Stomach smooth muscle (tissue), 2 donors: ENCODE data around the gene ZWILCH.
A peak's percentile ranks its signal among the peaks of the same experiment; 100 is the strongest.
"Not testable (repeated sequence)": the region's sequence is repeated elsewhere in the genome, so short reads cannot be mapped to it uniquely, and the experiment has no call there.

ENCODE experiments used
- H3K27ac ChIP-seq: one replicate; pipeline ENCODE4 v1.7.0; 2013; ENCODE audit warnings: mild to moderate bottlenecking, low read length, inconsistent platforms
- H3K27me3 ChIP-seq, 2 donors: one replicate each; pipeline ENCODE4 v1.7.0; 2013; ENCODE audit warnings: low read length in 2 of 2; ENCODE audit not compliant: insufficient read depth in 2 of 2, control insufficient read depth in 1 of 2
- H3K36me3 ChIP-seq, 2 donors: one replicate each; pipeline ENCODE4 v1.7.0; 2013; ENCODE audit warnings: low read length in 2 of 2; ENCODE audit not compliant: control insufficient read depth in 2 of 2, insufficient read depth in 2 of 2
- H3K4me1 ChIP-seq: one replicate; pipeline ENCODE4 v1.7.0; 2013; ENCODE audit warnings: low read length; ENCODE audit not compliant: control insufficient read depth, insufficient read depth
- H3K4me3 ChIP-seq, 2 donors: one replicate each; pipeline ENCODE4 v1.7.0; 2013; ENCODE audit warnings: low read length in 2 of 2
- H3K9ac ChIP-seq, 2 donors: one replicate each; pipeline ENCODE4 v1.7.0; 2013; ENCODE audit warnings: low read length in 2 of 2, mild to moderate bottlenecking in 1 of 2
- H3K9me3 ChIP-seq, 2 donors: one replicate each; pipeline ENCODE4 v1.7.0; 2013; ENCODE audit warnings: low read length in 2 of 2; ENCODE audit not compliant: control insufficient read depth in 2 of 2
- donor health status: healthy.
- donor health status: Pancreatic carcinoma.

Gene ZWILCH

DNA sequence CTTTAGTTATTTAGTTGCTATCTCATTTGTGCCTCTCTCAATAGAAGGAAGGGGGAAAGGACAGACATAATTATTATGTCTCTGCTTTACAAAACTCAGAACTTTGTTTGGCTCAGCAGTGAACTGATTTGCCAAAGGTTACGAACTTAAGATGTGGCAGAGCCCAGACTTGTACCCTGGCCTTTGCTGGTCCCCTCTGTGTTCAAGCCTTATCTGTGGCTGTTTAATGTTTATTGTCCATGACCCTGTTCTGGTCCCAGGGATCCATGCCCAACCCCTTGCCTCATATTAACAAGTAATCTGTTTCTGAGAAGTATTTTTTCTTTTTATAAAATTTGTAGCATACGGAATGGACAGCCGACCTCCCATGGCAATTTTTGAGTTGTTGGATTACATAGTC lies 18.2 kb upstream of the ZWILCH start:
- H3K9ac ChIP-seq = no peak overlapping the region
- no peaks in the 10 kb centered on the region for H3K9me3 ChIP-seq
- H3K4me1 ChIP-seq = peaks cover 2% of the 10 kb centered on the region
- H3K4me3 ChIP-seq = no peak overlapping the region
- peaks cover 38 to 48% of the 10 kb centered on the region in 2 donors for H3K36me3 ChIP-seq
- H3K27ac ChIP-seq = no peak overlapping the region
- no peaks in the 10 kb centered on the region for H3K27me3 ChIP-seq

DNA sequence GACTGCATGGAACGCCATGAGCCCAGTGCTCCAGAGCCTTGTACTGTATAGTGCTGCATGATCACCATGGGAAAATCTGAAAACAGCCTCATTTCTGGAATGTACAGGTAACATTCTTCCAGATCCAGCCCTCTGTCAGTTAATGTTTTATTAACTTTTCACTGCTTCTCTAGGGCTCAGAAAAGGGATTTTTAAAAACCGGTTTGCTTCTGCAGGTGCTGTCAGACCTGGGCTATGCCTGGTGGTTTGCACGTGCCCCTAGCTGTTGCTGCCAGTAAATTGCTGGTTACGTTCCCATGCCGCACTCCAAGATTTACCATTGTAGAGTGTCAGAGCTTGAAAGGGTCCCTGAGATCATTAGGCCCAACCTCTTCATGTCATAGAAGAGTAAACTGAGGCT lies 16.6 kb upstream of the ZWILCH start:
- Histone ChIP-seq H3K9me3 (no peaks in the 10 kb centered on the region), H3K4me1 (peaks cover 2% of the 10 kb centered on the region), H3K27ac (no peak overlapping the region), H3K4me3 (no peak overlapping the region), H3K27me3 (no peaks in the 10 kb centered on the region), H3K9ac (no peak overlapping the region), H3K36me3 (peaks cover 33 to 46% of the 10 kb centered on the region in 2 donors)

DNA sequence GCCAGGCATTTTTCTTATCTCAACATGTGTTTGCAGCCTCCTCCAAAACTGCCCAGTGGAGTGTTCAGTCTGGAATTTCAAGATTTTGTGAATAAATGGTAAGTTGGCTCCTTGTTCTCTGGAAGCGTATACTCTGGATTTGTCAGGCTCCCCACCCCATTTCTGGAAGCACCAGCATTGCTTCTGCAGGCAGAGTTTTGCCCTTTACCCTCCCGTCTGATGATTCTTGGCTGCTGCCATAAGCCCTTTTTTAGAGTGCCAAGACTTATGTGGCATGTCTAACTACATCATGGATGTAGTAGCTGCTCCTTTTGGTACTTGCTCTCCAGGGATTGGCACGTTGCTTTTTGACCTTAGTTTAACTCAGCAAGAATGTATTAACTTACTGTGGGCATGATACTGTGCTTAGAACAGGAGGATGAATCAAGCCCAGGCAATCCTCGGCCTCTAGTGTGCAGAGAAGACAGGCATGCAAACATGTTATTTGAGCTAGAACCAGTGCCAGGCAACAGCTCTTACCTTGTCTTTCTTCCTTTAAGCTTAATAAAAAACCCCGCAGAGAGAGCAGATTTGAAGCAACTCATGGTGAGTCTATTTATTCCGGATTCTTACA lies 15.8 kb upstream of the ZWILCH start:
- H3K27me3 ChIP-seq = no peaks in the 10 kb centered on the region
- no peak overlapping the region for H3K9ac ChIP-seq
- peaks cover 40 to 50% of the 10 kb centered on the region in 2 donors for H3K36me3 ChIP-seq
- H3K9me3 ChIP-seq = no peaks in the 10 kb centered on the region
- H3K4me3 ChIP-seq = no peak overlapping the region
- H3K4me1 ChIP-seq = peaks cover 2% of the 10 kb centered on the region
- H3K27ac ChIP-seq = no peak overlapping the region

DNA sequence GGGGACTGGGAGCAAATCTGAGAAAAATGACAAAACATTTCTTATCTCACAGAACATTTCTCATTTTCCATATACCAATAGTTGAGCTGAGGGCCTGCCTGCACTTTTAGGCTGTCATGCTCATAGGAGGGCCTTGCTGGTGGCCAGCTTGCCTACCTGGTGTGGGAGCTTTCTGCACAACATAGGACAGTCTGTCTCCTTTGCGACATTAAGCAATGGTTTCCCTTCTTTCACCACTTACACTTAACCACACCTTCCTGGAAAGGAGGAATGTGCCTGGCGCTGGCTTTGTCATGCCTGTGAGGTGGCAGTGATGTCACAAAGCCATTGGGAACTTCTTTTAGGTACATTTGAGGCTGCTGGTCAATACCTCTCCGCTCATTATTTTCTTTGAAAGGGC lies 13.3 kb upstream of the ZWILCH start:
- no peaks in the 10 kb centered on the region for H3K9me3 ChIP-seq
- H3K27ac ChIP-seq = no peak overlapping the region
- H3K27me3 ChIP-seq = no peaks in the 10 kb centered on the region
- H3K36me3 ChIP-seq = peaks cover 42 to 53% of the 10 kb centered on the region in 2 donors
- H3K4me1 ChIP-seq = peaks cover 8% of the 10 kb centered on the region
- H3K9ac ChIP-seq = no peak overlapping the region
- H3K4me3 ChIP-seq = no peak overlapping the region

DNA sequence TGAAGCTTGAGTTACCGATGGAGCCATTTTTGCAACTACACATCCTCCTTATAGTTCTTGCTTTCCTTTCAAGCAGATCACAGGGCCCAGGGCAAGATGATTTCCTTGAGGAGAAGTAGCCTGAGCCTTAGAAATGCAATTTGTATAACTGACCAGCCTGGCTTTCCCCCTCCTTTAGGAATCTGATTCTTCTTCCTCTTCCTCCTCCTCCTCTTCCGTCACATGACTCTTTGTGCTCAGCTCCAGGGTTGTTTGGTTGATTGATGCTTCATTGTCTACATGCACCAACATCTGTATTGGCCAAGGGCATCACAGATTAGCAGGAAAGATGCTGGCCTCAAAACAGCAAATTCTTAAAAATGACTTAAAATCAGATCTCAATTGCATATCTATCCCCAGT lies 10.9 kb upstream of the ZWILCH start:
- Histone ChIP-seq H3K27me3 (no peaks in the 10 kb centered on the region), H3K36me3 (peaks cover 40 to 42% of the 10 kb centered on the region in 2 donors), H3K4me3 (no peak overlapping the region), H3K9ac (no peak overlapping the region), H3K4me1 (peaks cover 12% of the 10 kb centered on the region), H3K27ac (no peak overlapping the region), H3K9me3 (no peaks in the 10 kb centered on the region)

DNA sequence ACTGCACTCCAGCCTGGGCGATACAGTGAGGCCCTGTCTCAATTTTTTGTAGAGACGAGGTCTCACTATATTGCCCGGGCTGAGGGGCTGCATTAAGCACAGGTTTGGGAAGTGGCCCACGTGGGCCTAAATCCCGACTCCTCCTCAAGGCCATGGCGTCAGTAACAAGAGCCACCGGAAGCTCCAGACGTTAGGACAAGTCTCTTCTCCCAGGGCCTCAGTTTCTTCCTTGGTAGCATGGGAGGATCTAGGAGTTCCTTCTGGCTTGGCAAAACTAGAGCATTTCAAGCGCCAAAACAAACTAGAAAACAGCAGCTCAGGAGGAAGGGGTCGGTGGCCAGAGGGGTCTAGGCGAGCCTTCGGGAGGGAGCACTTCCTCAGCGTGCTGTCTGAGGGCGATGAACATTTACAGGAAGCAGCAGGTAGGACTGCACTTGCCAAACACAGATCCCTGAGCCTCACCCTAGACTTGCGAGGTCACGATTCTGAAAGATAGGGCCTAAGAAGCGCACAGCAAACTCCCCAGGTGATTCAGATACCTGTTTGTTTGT lies 8.1 kb upstream of the ZWILCH start:
- peak overlapping the region; percentile 88 for H3K27ac ChIP-seq
- H3K27me3 ChIP-seq = no peaks in the 10 kb centered on the region
- H3K4me3 ChIP-seq = peak overlapping the region; percentile 90 to 99
- peak overlapping the region; percentile 97 to 98 for H3K9ac ChIP-seq
- peaks cover 12% of the 10 kb centered on the region for H3K4me1 ChIP-seq
- H3K9me3 ChIP-seq = no peaks in the 10 kb centered on the region
- peaks cover 43 to 53% of the 10 kb centered on the region in 2 donors for H3K36me3 ChIP-seq

DNA sequence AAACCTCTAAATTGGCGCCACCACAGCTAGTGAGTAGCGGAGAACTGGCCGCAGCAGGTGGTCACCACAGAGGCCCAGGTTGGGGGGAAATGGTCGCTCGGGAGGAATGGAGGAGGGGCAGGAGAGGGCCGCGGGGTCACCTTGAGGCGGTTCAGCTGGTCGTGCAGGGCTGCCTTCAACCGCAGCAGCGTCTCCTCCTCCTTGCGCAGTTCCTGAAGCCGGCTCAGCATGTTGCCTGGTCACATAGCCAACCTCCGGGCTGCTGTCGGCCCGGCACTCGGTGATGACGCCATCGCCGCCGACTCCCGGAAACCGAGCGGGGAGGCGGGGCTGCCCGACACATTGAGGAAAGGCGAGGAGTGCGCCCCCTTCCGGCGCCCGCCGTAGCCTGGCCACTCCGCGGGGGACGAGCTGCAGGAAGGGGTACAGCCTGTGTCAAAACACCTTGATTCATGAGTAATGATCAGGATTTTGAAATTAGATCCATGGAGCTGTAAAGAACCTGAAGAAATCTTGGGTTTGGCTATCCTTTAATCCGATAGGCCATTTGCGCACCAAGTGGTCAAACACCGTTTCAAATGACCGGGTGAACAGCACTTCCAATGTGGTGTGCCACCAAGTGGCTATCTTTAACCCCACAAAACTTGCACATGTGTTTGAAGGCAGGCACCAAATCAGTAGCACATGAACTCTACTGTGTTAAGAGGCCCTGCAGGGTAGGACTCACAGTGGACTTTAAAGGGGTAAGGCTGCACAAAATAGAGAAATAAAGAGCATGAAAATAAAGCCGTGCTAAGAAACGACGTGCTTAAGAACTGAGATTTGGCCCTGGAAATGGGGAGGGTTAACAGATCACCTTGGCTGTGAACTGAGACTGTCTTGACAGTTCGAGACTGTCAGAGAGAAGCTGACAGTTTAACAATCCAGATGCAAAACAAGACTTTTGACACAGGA lies 7.3 kb upstream of the ZWILCH start, which contains the start of gene SNAPC5:
Gene SNAPC5 (minus strand): TSS at position 261 of the 954 bp plus-strand sequence. CDS start 31 bp downstream, at position 230.
- H3K36me3 ChIP-seq = peaks cover 46 to 61% of the 10 kb centered on the region in 2 donors
- peak within 1 kb of the TSS; percentile 90 to 99 for H3K4me3 ChIP-seq
- H3K4me1 ChIP-seq = peaks cover 12% of the 10 kb centered on the region
- peak within 1 kb of the TSS; percentile 97 to 98 for H3K9ac ChIP-seq
- peak within 1 kb of the TSS; percentile 88 for H3K27ac ChIP-seq
- H3K9me3 ChIP-seq = no peaks in the 10 kb centered on the region
- no peaks in the 10 kb centered on the region for H3K27me3 ChIP-seq

DNA sequence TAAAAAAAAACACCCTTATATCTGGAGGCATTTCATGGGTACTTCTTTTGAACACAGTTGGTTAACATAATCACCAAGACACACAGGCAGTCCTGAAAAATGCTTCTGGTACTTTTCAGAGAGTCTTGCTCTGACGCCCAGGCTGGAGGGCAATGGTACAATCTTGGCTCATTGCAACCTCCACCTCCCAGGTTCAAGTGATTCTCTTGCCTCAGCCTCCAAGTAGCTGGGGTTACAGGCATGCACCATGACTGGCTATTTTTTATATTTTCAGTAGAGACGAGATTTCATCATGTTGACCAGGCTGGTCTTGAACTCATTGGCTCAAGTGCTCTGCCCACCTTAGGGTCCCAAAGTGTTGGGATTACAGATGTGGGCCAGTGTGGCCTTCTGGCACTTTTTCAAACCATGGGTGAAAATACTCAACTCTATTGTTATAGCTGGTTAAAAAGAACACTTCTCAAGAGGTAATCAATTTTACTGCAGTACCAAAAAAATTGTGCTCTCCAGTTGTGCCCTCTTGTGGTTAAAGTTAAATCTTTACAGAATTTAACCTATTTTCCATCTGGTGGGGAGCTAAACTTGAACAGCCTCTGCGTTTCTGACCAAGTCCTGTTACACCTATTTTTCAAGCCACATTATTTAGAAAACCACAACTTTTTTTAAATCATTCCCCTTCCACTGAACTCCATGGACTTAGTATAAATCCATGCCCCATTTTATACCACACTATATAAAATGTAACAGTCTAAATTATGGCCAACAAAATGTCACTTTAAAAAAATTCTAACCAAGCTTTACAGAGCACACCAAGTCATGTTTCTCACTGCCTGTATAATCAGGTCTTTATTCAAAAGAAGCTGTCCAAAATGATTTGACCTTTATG lies 6.4 kb upstream of the ZWILCH start:
- Histone ChIP-seq H3K27ac (peak overlapping the region; percentile 88), H3K4me3 (no peak overlapping the region), H3K9me3 (no peaks in the 10 kb centered on the region), H3K9ac (no peak overlapping the region), H3K36me3 (peaks cover 47 to 65% of the 10 kb centered on the region in 2 donors), H3K4me1 (peaks cover 20% of the 10 kb centered on the region), H3K27me3 (no peaks in the 10 kb centered on the region)

DNA sequence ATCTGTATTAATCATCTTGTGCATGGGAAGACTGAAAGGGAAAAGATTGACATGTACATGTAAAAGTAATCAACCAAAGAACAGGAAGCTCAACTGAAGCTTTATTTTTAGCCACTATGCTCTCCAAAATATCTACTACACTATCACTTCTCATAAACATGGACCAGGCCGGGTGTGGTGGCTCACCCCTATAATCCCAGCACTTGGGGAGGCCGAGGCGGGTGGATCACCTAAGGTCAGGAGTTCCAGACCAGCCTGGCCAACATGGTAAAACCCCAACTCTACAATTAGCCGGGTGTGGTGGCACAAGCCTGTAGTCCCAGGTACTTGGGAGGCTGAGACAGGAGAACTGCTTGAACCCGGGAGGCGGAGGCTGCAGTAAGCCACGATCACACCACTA lies 4.8 kb upstream of the ZWILCH start:
- not testable (repeated sequence) for H3K4me3 ChIP-seq, H3K27me3 ChIP-seq, H3K9ac ChIP-seq, H3K9me3 ChIP-seq, H3K27ac ChIP-seq
- H3K4me1 ChIP-seq = peaks cover 26% of the 10 kb centered on the region
- peaks cover 38 to 51% of the 10 kb centered on the region in 2 donors for H3K36me3 ChIP-seq

DNA sequence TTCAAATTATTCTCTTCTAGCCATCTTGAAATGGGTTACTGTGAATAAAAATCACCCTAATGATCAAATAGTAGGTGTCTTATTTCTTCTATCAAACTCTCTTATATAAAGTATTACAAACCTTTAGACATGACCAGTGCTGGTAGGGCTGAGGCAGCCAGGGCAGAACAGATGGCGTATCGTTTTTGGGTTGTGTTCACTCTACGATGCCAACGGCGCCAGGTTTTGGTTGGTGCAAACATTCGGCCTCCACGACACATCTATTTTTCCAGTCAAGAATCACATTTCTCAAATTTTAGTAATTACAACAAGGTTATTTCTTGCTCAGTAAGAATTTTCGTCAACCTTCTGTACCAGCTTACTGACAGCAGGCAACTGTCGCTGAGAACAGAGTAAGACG lies 2.6 kb upstream of the ZWILCH start:
- Histone ChIP-seq H3K9me3 (no peaks in the 10 kb centered on the region), H3K9ac (no peak overlapping the region), H3K4me1 (peaks cover 20% of the 10 kb centered on the region), H3K36me3 (peaks cover 34 to 51% of the 10 kb centered on the region in 2 donors), H3K27ac (no peak overlapping the region), H3K27me3 (no peaks in the 10 kb centered on the region), H3K4me3 (no peak overlapping the region)
